ENCODE measurements around the gene G2E3. TPM values are rescaled to one million over a fixed set of nuclear protein-coding genes. Genes with fewer than 3 reads are reported as not detected.

G2E3 gene
- total and polyA plus RNA-seq, 2 of the 13 experiments (the other 11 are each of a cell fraction or from before 2014, with no cell fraction given), result 22.8 to 63.0 TPM

GRCh38 chr14:30558675-30559555, at the start of gene G2E3 (continued):
- TF ChIP-seq PTBP1 (IDR thresholded peaks at IDR 0.05; ENCODE audit: low read depth, low read length, poor library complexity, severe bottlenecking), result peak; percentile 94
- peak; percentile 74 for TF ChIP-seq ZZZ3 (CRISPR knock-in tag; IDR thresholded peaks at IDR 0.05; ENCODE audit: borderline replicate concordance)
- TF ChIP-seq JUN (CRISPR knock-in tag; IDR thresholded peaks at IDR 0.05), result peak; percentile 42; the same call in 1 of the 2 replicates
- no peak for TF ChIP-seq ZNF296 (CRISPR knock-in tag; conservative IDR thresholded peaks at IDR 0.05)
- peak; percentile 98 for TF ChIP-seq ZNF710 (CRISPR knock-in tag; IDR thresholded peaks at IDR 0.05; ENCODE audit: borderline replicate concordance)
- peak; percentile 89 for TF ChIP-seq ZNF841 (CRISPR knock-in tag; IDR thresholded peaks at IDR 0.05; ENCODE audit: borderline replicate concordance)
- peak; percentile 70; the same call in 1 of the 2 replicates for TF ChIP-seq SOX13 (IDR thresholded peaks at IDR 0.05)
- TF ChIP-seq SOX13 (CRISPR knock-in tag; conservative IDR thresholded peaks at IDR 0.05 in 1 of 2, IDR thresholded peaks at IDR 0.05 in 1 of 2), result peak; percentile 73 to 81; a peak in 2 of 4 replicates
- peak; percentile 32; the same call in 1 of the 2 replicates for TF ChIP-seq ZNF17 (CRISPR knock-in tag; IDR thresholded peaks at IDR 0.05)
- TF ChIP-seq SMC3 (IDR thresholded peaks at IDR 0.05; ENCODE audit: low read length), result no peak
- peak; percentile 37; the same call in 1 of the 2 replicates for TF ChIP-seq ZNF234 (CRISPR knock-in tag; conservative IDR thresholded peaks at IDR 0.05)
- TF ChIP-seq ZNF451 (CRISPR knock-in tag; IDR thresholded peaks at IDR 0.05), result peak; percentile 99
- TF ChIP-seq RFXAP (CRISPR knock-in tag; IDR thresholded peaks at IDR 0.05; ENCODE audit: borderline replicate concordance), result peak; percentile 93
- peak; percentile 85; the same call in 1 of the 2 replicates for TF ChIP-seq ZNF792 (CRISPR knock-in tag; IDR thresholded peaks at IDR 0.05)
- no peak for TF ChIP-seq ZNF24 (IDR thresholded peaks at IDR 0.05)
- peak; percentile 80; the same call in 1 of the 2 replicates for TF ChIP-seq ZNF180 (CRISPR knock-in tag; IDR thresholded peaks at IDR 0.05; ENCODE audit: borderline replicate concordance, low read depth)
- no peak for TF ChIP-seq ZXDC (CRISPR knock-in tag; IDR thresholded peaks at IDR 0.05)
- peak; percentile 32; the same call in 1 of the 2 replicates for TF ChIP-seq HIC2 (CRISPR knock-in tag; IDR thresholded peaks at IDR 0.05; ENCODE audit: low read depth)
- no peak for TF ChIP-seq GPBP1L1 (CRISPR knock-in tag; IDR thresholded peaks at IDR 0.05)
